ENCODE data around the gene RFWD3.

The RFWD3 gene

DNA sequence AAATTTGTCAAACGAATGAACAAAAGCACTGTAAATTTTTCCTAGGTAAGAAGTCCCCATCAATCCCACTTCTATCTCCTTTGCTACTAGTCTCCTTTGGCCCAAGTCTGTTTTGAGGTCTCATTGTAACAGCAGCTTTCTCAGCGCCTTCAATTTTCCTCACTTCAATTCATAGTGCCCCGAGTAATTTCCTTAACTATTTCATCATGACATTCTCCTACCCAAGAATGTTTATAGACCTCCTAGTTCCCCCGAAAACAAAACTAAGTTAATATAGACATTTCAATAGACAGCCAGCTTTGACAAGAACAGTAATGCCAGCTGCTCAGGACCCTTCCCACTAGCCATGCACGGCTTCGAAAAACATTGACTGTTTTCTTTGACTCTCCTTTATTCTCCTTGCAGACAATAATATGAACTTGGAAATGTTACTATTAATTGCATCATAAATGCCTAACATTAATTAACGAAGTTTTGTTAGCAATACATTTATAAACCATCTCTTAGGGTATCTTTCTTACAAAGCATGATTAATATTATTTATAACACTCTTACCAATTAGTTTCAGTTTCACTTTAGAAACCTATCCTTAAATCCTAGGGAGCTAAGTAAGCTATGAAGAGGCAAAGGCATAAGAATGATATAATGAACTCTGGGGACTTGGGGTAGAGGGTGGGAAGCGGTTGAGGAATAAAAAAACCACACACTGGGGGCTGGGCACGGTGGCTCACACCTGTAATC lies 82.6 kb downstream of the RFWD3 start:
- CTCF ChIA-PET, result no interaction called here
- no peak for DNase-seq (ENCODE audit: extremely low spot score)
- POLR2A ChIA-PET, result no interaction called here
- TF ChIP-seq ARNT (IDR thresholded peaks at IDR 0.05), result no peak
- TF ChIP-seq SUZ12 (IDR thresholded peaks at IDR 0.05), result no peak
- no peak for TF ChIP-seq TARDBP (IDR thresholded peaks at IDR 0.05)
- no peak for TF ChIP-seq LEF1 (IDR thresholded peaks at IDR 0.05; ENCODE audit: borderline replicate concordance)
- TF ChIP-seq L3MBTL2 (conservative IDR thresholded peaks at IDR 0.05), result no peak
- TF ChIP-seq FOXK2 (IDR thresholded peaks at IDR 0.05), result no peak
- TF ChIP-seq ZNF384 (IDR thresholded peaks at IDR 0.05), result no peak
- no peak for TF ChIP-seq ELF4 (IDR thresholded peaks at IDR 0.05)
- TF ChIP-seq CTBP1 (IDR thresholded peaks at IDR 0.05; ENCODE audit: borderline replicate concordance), result no peak
- TF ChIP-seq SP1 (IDR thresholded peaks at IDR 0.05), result no peak
- no peak for TF ChIP-seq PKNOX1 (IDR thresholded peaks at IDR 0.05)
- TF ChIP-seq NFRKB (IDR thresholded peaks at IDR 0.05), result no peak
- no peak for TF ChIP-seq FOXM1 (IDR thresholded peaks at IDR 0.05; ENCODE audit: borderline replicate concordance)
- no peak for TF ChIP-seq FOXA1 (IDR thresholded peaks at IDR 0.05)
- no peak for TF ChIP-seq BHLHE40 (IDR thresholded peaks at IDR 0.05; ENCODE audit: borderline replicate concordance)
- TF ChIP-seq HDGF (IDR thresholded peaks at IDR 0.05; ENCODE audit: borderline replicate concordance), result no peak

DNA sequence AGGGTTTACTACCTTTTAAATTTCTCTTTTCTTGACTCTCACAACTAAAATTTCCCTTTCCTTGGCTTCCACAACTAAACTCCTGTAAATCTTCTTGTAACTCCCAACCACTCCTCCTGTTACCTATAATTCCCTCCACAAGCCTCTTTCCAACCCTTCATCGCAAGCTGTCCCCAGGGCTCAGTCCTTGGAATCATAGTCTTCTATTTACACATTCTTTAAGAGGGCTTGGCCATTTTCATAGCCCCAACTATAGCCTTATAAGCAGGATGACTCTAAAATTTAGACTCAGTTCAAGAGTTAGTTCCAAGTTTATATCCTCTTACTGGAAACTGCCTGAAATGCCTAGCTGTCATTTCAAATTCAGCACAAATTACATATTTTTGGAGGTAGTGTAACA lies 83.7 kb downstream of the RFWD3 start:
- TF ChIP-seq ZNF384 (IDR thresholded peaks at IDR 0.05) (no peak), BHLHE40 (IDR thresholded peaks at IDR 0.05; ENCODE audit: borderline replicate concordance) (no peak), FOXM1 (IDR thresholded peaks at IDR 0.05; ENCODE audit: borderline replicate concordance) (no peak), SUZ12 (IDR thresholded peaks at IDR 0.05) (no peak), FOXA1 (IDR thresholded peaks at IDR 0.05) (no peak), NFRKB (IDR thresholded peaks at IDR 0.05) (no peak), L3MBTL2 (conservative IDR thresholded peaks at IDR 0.05) (no peak), ELF4 (IDR thresholded peaks at IDR 0.05) (no peak), ARNT (IDR thresholded peaks at IDR 0.05) (no peak), HDGF (IDR thresholded peaks at IDR 0.05; ENCODE audit: borderline replicate concordance) (no peak), PKNOX1 (IDR thresholded peaks at IDR 0.05) (no peak), TARDBP (IDR thresholded peaks at IDR 0.05) (no peak), CTBP1 (IDR thresholded peaks at IDR 0.05; ENCODE audit: borderline replicate concordance) (no peak), LEF1 (IDR thresholded peaks at IDR 0.05; ENCODE audit: borderline replicate concordance) (no peak), SP1 (IDR thresholded peaks at IDR 0.05) (no peak), FOXK2 (IDR thresholded peaks at IDR 0.05) (no peak)
- DNase-seq (ENCODE audit: extremely low spot score), result no peak
- ChIA-PET CTCF (no interaction called here), POLR2A (no interaction called here)

GRCh38 chr16:74580833-74581232 lies 85.8 kb downstream of the RFWD3 start:
- ChIA-PET CTCF (no interaction called here), POLR2A (no interaction called here)
- no peak for DNase-seq (ENCODE audit: extremely low spot score)
- TF ChIP-seq NFRKB (IDR thresholded peaks at IDR 0.05), result no peak
- TF ChIP-seq HDGF (IDR thresholded peaks at IDR 0.05; ENCODE audit: borderline replicate concordance), result no peak
- no peak for TF ChIP-seq SUZ12 (IDR thresholded peaks at IDR 0.05)
- no peak for TF ChIP-seq LEF1 (IDR thresholded peaks at IDR 0.05; ENCODE audit: borderline replicate concordance)
- TF ChIP-seq SP1 (IDR thresholded peaks at IDR 0.05), result no peak
- no peak for TF ChIP-seq FOXM1 (IDR thresholded peaks at IDR 0.05; ENCODE audit: borderline replicate concordance)
- TF ChIP-seq FOXA1 (IDR thresholded peaks at IDR 0.05), result no peak
- TF ChIP-seq FOXK2 (IDR thresholded peaks at IDR 0.05), result no peak
- no peak for TF ChIP-seq ELF4 (IDR thresholded peaks at IDR 0.05)
- TF ChIP-seq TARDBP (IDR thresholded peaks at IDR 0.05), result no peak
- no peak for TF ChIP-seq L3MBTL2 (conservative IDR thresholded peaks at IDR 0.05)
- TF ChIP-seq PKNOX1 (IDR thresholded peaks at IDR 0.05), result no peak

DNA sequence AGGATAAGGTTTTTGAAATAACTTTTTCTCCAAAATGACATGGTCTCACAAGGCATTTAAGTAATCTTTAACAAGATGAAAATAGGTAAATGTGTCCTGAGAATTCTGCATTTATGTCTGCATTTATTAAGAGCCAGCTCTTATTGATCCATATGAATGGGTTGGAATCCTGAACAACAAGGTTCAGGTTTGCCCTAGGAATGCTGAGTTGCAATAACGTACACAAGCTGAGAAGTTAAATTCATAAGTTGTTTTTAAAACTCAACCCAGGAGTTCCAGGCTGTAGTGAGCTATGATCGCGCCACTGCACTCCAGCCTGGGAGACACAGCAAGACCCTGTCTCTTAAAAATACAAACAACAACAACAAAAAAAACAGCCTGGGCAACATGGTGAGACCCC lies 87.8 kb downstream of the RFWD3 start:
- CTCF ChIA-PET, result no interaction called here
- TF ChIP-seq FOXM1 (IDR thresholded peaks at IDR 0.05; ENCODE audit: borderline replicate concordance) (no peak), LEF1 (IDR thresholded peaks at IDR 0.05; ENCODE audit: borderline replicate concordance) (no peak), CTBP1 (IDR thresholded peaks at IDR 0.05; ENCODE audit: borderline replicate concordance) (no peak), HDGF (IDR thresholded peaks at IDR 0.05; ENCODE audit: borderline replicate concordance) (no peak), PKNOX1 (IDR thresholded peaks at IDR 0.05) (no peak), FOXA1 (IDR thresholded peaks at IDR 0.05) (no peak), ZNF384 (IDR thresholded peaks at IDR 0.05) (no peak), BHLHE40 (IDR thresholded peaks at IDR 0.05; ENCODE audit: borderline replicate concordance) (no peak), SUZ12 (IDR thresholded peaks at IDR 0.05) (no peak), NFRKB (IDR thresholded peaks at IDR 0.05) (no peak)

DNA sequence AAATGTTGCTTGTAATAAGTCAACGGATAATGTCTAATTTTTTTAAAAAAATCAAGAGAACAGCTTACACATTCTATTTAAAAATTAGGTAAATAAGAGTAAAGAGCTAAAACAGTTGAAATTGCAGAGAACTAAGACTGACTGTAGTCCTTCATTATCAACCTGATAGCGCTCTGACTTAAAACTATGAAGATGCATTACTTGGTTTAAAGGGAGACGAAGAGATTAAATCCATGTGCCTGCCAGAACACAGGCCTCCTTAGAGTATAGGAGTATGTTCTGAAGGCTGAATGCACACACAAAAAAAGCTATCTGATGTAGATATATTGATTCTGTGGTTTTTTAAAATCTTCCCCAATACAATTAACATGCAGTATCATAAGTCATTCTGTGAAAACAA lies 88.2 kb downstream of the RFWD3 start:
- POLR2A ChIA-PET, result interaction anchor here (1.9 kb wide), 1 partner anchor 28 kb away, joined by 9 read pairs; the partner anchor contains the start of gene GLG1
- TF ChIP-seq BHLHE40 (IDR thresholded peaks at IDR 0.05; ENCODE audit: borderline replicate concordance) (no peak), SUZ12 (IDR thresholded peaks at IDR 0.05) (no peak), CTBP1 (IDR thresholded peaks at IDR 0.05; ENCODE audit: borderline replicate concordance) (no peak), HDGF (IDR thresholded peaks at IDR 0.05; ENCODE audit: borderline replicate concordance) (no peak), FOXA1 (IDR thresholded peaks at IDR 0.05) (no peak)
- CTCF ChIA-PET, result no interaction called here
- no peak for DNase-seq (ENCODE audit: extremely low spot score)

More for the DNA sequence above, 87.8 kb downstream of the RFWD3 start:
- POLR2A ChIA-PET, result interaction anchor here (1.9 kb wide), 1 partner anchor 28 kb away, joined by 9 read pairs; the partner anchor contains the start of gene GLG1
- no peak for DNase-seq (ENCODE audit: extremely low spot score)

All from HEK293T (cell line).